HG03460 (cell line): ENCODE data around the gene EIF4A3.
"Not testable (repeated sequence)": the region's sequence is repeated elsewhere in the genome, so short reads cannot be mapped to it uniquely, and the experiment has no call there.

Source experiments
- ATAC-seq: cut with Tn5 transposase; IDR thresholded peaks from one replicate; pipeline ENCODE4 v1.9.1; 2021; ENCODE audit not compliant: unreplicated experiment

Gene EIF4A3

DNA sequence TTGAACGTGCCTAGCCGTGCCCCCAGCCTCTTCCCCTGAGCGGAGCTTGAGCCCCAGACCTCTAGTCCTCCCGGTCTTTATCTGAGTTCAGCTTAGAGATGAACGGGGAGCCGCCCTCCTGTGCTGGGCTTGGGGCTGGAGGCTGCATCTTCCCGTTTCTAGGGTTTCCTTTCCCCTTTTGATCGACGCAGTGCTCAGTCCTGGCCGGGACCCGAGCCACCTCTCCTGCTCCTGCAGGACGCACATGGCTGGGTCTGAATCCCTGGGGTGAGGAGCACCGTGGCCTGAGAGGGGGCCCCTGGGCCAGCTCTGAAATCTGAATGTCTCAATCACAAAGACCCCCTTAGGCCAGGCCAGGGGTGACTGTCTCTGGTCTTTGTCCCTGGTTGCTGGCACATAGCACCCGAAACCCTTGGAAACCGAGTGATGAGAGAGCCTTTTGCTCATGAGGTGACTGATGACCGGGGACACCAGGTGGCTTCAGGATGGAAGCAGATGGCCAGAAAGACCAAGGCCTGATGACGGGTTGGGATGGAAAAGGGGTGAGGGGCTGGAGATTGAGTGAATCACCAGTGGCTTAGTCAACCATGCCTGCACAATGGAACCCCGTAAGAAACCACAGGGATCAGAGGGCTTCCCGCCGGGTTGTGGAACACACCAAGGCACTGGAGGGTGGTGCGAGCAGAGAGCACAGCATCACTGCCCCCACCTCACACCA is 44.8 kb downstream of the EIF4A3 start:
- no peak for ATAC-seq

DNA sequence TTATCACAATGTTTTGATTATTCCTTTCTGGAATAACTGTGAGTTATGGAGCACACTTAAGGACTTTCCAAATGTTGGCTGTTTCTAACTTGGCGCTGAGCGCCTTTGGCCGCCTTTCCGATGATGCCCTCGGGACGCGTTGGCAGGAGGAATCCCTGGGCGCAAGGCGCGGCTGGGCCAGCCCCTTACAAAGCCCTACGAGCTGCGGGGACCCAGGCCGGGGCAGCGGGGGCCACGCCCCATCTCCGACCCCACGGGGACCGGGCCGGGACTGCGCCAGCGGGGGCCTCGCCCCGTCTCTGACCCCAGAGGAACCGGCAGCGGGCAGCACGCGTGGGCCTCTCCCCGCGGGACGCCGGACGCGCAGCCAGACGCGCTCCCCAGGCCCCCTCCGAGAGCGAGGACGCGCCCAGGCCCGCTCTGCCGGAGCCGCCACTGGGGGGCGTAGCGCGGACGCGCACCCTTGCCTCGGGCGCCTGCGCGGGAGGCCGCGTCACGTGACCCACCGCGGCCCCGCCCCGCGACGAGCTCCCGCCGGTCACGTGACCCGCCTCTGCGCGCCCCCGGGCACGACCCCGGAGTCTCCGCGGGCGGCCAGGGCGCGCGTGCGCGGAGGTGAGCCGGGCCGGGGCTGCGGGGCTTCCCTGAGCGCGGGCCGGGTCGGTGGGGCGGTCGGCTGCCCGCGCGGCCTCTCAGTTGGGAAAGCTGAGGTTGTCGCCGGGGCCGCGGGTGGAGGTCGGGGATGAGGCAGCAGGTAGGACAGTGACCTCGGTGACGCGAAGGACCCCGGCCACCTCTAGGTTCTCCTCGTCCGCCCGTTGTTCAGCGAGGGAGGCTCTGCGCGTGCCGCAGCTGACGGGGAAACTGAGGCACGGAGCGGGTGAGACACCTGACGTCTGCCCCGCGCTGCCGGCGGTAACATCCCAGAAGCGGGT is 45.6 kb downstream of the EIF4A3 start, which contains the start of gene GAA:
TSS of gene GAA (plus strand) at position 571 of the 935 bp plus-strand sequence. CDS start 3,006 bp downstream, outside the sequence.
- ATAC-seq, result peak; percentile 63

DNA sequence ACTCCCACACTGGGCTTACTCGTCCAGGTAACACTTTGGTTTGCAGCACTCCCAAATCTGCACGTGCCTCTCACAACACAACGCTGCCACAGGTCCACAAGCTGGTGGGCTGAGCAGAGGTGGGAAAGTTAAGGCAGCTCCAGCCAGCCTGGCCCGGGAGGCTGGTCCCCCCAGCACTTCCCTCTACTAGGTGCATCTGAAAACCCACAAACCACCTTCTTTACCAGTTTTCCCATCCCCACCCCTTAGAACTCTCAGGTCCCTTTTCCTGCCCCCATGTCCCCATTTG is 46.9 kb downstream of the EIF4A3 start:
- no peak for ATAC-seq

DNA sequence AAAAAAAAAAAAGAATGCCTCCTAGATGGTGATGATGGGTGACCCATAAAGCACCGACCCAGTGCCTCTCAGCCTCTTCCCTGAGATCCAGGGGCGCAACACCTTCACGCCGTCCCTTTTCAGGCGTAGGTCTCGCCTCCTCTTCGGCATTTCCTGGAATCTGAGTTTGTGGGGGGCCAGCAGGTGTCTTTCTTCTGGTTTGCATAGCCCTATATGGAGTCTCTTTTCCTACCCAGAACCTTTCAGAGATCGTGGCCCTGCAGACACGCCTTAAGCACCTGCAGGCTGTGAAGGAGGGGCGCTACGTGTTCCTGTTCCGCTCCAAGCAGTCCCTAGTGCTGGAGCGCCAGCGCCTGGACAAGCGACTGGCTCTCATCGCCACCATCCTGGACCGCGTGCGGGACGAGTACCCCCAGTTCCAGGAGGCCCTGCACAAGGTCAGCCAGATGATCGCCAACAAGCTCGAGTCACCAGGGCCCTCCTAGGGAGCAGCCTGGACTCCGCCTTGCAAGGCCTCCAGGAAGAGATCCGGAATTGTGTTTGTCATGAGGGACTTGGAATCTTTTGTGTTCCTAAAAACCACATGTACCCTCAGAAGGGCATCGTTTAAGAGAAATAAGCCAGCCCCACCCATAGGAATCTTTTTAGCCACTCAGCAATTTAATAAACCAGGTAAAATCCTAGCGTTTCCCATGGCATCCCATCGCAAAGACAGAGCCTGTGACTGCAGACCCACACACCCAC is 47.5 kb downstream of the EIF4A3 start:
- ATAC-seq, result no peak

DNA sequence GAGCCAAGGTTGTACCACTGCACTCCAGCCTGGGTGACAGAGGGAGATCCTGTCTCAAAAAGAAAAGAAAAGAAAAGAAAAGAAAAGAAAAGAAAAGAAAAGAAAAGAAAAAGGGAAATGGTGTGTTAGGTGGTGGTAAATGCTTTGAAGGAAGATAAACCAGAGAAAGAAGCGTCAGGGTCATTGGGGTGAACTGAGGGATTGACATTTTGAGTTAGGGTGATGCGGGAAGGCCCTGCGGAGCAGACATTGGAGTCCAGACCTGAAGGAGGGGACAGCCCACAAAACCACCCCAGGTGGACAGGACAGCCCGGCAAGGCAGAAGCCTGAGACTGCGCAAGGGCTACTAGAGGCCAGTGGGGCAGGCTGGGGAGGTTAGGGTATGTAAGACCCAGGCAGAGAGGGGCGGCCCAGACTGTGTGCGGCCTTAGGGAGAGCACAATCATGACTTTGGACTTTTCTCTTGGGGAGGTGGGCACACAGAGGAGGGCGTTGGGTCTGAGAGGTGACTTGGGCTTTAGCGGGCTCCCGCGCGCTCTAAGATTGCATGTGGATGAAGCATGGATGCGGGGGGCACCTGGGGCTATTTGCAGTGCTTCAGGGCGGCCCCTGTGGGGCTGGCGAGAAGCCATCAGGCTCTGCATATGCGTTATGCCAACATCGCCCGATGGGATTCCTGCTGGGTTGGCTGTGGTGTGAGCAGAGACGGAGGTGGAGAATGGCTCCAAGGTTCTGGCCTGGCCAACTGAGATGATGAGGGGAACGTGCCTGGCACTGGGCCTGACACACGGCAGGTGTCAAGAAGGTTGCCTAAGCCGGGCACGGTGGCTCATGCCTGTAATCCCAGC is 48.9 kb downstream of the EIF4A3 start:
- ATAC-seq, result no peak

DNA sequence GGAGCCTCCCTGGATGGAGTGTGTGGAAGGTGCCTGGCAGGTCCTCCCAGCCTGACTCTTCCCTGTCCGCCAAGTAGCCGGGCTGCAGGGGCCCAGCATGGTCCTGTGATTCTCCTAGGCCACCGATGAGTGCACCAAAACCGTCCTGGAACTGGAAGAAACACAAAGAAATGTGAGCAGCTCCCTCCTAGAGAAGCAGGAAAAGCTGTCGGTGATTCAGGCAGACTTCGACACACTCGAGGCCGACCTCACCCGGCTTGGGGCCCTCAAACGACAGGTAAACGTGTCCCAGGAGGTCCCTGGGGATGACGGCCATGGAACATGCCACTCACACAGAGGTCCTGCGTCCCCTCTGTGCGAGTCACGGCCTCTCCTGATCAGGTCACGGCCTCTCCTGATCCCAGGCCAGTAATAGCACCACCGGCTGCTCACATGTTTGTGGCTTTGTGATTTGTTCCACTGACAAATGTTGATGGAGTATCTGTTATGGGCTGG is 49.8 kb downstream of the EIF4A3 start:
- ATAC-seq, result no peak

DNA sequence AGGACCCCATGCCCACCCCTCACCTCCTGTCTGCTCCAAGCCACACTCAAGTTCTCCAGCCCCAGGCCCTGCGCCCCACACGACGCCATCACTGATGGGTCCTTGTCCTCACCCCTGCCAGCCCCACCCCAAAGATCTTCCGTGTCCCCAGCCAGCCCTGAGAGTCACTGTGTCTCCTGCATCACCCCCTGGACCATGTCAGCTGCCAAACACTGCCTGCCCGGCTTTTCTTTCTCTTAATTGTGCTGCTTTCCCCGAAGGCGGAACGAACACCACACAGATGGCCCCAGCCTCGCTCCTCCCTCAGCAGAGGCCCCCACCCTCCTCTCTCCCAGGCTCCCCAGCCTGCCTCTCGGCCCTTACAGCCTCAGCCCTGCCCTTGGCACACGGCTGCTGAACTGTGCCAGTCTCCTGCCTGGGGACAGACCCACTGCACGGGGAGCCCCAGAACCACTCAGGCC is 50.3 kb downstream of the EIF4A3 start:
- ATAC-seq, result no peak

DNA sequence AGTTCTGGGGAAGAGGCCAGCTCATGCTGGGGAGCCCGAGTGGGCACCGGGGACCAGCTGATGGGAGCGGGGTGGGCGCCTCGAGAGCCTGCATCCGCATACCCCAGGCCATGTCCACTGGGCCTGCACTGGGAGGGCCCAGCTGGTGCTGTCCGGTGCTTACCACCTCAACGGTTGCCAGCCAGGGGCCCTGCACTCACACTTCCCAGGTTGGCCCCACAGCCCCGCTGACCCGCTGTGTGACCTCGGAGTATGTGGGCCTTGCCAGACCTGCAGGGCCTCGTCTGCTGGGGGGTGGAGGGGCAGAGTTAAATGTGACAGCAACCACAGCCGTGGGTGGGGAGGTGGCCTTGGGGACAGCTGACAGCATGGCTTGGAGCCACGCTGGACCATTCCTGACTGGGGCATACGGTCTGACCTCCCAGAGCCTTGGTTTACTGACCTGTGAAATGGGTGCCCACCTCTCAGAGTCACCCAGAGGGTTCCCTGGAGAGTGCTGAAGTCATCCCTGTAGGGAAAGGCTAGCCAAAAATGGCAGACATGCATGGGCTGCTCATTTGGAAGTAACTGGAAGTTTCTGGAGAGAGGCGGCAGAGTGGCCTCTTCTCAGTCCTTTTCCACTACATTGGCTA is 51.0 kb downstream of the EIF4A3 start:
- no peak for ATAC-seq

DNA sequence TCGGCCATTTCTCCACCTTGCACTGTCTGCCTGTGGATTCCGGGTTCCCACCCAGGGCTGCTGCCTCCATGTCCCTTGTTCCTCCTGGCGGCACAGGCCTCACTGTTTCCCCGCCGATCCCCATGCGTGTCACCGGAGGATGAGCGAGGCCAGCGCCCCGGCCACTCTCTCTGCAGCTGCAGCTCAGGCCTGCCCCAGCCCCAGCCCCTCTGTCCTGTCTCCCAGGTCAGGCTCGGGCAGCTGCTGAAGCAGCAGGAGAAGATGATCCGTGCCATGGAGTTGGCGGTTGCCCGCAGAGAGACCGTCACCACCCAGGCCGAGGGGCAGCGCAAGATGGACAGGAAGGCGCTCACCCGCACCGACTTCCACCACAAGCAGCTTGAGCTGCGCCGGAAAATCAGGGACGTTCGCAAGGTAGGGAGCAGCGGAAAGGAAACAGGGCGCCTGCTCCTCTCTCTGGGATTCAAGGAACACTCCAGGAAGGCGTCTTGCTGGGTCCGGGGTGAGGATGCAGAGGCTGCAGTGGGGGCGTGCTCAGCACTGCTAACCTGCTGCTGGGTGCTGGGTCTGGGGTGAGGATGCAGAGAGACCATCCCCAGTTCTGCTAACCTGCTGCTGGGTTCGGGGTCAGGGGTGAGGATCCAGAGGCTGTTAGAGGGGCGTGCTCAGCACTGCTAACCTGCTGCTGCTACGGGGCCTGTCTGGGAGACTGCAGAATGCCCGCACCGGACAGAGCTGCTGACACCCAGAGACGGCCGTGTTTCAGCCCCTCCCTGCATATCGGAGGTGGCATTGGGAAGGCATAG is 51.7 kb downstream of the EIF4A3 start:
- ATAC-seq, result no peak

DNA sequence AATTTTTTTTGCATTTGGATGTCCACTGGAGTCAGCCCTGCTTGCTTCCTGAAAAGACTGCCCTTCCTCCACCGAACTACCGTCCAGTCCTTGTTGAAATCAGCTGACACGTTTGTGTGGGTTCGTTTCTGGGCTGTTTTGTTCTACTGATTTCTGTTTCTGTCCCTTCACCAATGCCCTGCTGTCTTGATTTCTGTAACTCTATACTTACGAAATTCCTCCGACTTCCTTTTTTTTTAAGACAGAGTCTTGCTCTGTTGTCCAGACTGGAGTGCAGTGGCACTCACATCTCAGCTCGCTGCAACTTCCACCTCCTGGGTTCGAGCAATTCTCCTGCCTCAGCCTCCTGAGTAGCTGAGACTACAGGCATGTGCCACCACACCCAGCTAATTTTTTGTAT is 54.0 kb downstream of the EIF4A3 start:
- no peak for ATAC-seq

DNA sequence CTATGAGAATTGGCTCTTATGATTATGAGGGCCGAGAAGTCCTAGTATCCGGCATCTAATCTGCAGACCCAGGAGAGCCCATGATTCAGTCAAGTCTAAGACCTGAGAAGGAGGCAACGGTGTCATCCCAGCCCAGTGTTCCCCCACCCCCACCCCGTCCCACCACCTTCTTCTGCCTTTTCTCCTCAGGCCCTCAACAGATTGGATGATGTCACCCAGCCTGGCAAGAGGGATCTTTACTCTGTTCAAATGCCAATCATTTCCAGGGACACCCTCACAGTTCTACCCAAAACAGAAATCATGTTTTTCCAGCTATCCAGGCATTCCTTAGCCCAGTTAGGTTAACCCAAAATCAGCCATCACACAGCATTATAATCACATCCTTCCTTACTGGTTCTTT is 55.6 kb downstream of the EIF4A3 start:
- ATAC-seq, result no peak

DNA sequence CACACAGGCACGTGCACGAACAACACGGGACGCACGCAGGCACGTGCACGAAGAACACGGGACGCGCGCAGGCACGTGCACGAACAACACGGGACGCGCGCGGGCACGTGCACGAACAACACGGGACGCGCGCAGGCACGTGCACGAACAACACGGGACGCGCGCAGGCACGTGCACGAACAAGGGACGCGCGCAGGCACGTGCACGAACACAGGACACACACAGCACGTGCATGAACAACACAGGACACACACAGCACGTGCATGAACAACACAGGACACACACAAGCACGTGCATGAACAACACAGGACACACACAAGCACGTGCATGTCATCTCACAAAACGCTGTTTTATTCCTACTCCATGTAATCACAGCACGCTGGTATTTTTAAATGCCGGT is 56.8 kb downstream of the EIF4A3 start:
- ATAC-seq, result not testable (repeated sequence)

DNA sequence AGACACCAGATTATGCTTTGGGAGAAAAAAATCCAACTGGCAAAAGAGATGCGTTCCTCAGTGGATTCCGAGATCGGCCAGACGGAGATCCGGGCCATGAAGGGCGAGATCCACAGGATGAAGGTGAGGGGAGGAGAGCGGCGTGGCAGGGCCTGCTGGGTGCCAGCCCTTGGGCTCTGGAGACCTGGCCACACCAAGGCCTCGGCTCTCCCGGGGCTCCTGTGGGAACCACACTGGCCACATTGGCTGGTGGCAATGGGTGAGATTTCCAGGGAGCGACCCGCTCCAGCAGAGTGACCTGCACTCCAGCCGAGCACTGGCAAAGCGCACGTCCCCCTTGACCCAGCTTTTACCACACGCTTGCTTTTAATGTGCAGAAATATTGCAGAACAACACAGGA is 57.2 kb downstream of the EIF4A3 start:
- no peak for ATAC-seq

DNA sequence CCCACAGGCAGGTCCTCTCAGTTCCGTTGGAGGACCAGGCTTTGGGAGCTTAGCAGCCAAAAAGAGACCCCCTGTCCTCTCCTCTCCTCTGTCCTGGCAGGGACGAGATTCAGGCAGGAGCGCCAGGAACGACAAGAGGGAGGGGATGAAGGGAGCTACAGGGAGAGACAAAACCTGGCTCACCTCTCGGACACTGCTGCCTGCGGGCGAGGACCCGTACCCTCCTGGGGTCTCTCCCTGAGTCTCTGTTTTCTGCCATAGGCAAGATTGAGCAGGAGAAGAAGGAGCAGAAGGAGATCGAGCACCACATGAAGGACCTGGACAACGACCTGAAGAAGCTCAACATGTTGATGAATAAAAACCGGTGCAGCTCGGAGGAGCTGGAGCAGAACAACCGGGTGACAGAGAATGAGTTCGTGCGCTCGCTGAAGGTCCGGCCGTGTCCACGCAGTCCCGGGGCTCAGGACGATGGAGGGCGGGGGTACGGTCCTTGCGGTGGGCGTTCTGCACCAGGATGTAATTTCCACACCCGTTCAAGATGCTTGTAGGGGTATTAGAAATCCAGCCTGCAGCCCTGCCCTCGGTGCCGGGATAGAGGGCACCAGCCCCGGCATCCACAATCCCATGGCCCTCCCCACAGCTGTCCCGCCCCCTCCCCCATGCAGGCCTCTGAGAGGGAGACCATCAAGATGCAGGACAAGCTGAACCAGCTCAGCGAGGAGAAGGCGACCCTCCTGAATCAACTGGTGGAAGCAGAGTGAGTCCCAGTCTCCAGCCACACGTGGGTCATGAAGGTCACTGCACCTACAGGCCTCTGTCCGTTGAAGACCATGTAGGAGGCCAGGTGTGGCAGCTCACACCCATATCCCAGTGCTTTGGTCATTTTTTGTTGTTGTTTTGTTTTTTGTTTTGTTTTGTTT is 59.3 kb downstream of the EIF4A3 start:
- no peak for ATAC-seq

DNA sequence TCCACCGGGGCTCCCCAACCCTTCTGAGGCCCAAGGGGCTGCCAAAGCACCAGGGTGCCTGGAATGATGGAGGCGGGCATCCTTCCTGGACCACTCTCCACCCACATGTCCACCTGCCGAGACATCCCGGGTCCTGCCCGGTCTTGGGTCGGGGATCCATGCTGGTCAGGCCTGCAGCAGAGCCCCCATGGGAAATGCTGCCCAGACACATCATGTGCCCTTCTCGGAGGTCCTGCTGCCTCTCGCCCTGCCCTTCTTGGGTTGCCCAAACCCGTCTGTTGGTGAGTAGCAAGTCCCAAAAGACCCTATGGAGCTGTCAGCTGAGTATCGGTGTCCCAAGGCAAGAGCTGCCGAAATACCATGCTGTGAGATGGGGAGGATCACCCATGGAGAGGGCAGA is 60.3 kb downstream of the EIF4A3 start:
- no peak for ATAC-seq

DNA sequence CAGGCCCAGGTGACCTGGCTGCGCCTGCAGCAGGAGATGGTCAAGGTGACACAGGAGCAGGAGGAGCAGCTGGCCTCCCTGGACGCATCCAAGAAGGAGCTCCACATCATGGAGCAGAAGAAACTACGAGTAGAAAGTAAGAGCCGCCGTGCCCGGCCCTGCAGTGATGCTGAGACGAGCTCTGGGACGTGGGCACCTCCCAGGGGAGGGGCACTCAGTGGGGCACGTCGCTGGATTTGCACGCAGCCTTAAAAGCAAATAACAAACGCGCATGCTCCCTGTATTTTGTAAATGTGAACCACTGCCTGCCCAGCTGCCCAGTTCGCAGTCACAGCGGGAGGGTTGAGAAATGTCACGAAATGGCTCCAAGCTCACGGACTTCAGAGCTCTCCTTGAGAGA is 60.8 kb downstream of the EIF4A3 start:
- no peak for ATAC-seq

DNA sequence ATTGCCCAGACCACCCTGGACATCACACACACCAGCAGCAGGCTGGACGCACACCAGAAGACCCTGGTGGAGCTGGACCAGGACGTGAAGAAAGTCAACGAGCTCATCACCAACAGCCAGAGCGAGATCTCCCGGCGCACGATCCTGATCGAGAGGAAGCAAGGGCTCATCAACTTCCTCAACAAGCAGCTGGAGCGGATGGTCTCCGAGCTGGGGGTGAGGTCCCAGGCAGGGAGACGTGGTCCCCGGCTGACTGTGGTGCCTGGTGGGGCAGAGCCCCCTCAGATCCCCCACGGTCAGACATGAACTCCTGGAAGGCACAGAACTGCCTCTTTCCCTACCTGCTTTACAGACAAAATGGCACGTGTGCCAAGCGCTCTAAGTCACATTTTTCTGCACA is 62.2 kb downstream of the EIF4A3 start:
- no peak for ATAC-seq
